ENCODE results near the gene WASHC4. TPM values are rescaled to one million over a fixed set of nuclear protein-coding genes. Genes with fewer than 3 reads are reported as not detected.

WASHC4 gene, protein sequence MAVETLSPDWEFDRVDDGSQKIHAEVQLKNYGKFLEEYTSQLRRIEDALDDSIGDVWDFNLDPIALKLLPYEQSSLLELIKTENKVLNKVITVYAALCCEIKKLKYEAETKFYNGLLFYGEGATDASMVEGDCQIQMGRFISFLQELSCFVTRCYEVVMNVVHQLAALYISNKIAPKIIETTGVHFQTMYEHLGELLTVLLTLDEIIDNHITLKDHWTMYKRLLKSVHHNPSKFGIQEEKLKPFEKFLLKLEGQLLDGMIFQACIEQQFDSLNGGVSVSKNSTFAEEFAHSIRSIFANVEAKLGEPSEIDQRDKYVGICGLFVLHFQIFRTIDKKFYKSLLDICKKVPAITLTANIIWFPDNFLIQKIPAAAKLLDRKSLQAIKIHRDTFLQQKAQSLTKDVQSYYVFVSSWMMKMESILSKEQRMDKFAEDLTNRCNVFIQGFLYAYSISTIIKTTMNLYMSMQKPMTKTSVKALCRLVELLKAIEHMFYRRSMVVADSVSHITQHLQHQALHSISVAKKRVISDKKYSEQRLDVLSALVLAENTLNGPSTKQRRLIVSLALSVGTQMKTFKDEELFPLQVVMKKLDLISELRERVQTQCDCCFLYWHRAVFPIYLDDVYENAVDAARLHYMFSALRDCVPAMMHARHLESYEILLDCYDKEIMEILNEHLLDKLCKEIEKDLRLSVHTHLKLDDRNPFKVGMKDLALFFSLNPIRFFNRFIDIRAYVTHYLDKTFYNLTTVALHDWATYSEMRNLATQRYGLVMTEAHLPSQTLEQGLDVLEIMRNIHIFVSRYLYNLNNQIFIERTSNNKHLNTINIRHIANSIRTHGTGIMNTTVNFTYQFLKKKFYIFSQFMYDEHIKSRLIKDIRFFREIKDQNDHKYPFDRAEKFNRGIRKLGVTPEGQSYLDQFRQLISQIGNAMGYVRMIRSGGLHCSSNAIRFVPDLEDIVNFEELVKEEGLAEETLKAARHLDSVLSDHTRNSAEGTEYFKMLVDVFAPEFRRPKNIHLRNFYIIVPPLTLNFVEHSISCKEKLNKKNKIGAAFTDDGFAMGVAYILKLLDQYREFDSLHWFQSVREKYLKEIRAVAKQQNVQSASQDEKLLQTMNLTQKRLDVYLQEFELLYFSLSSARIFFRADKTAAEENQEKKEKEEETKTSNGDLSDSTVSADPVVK
- polyA plus RNA-seq (2011; rRNA removed) (51.5 and 67.6 TPM in 2 replicates), polyA plus RNA-seq (2017; fragmentation: RNase III; extraction: RNeasy Plus Mini Kit Qiagen cat#74134 plus additional on column Dnase treatment) (25.1 to 26.5 TPM (median 26.3 TPM) in 3 replicates), polyA minus RNA-seq (2011; rRNA and poly(A)+ RNA removed) (33.5 and 39.9 TPM in 2 replicates)
- 7.6 and 9.3 TPM in 2 replicates for polyA plus RNA-seq (2012; cell fraction: cytosol; rRNA removed)
- 7.0 and 11.4 TPM in 2 replicates for polyA plus RNA-seq (2012; cell fraction: nucleus; rRNA removed)

GRCh38 chr12:105107494-105108371, at the start of gene WASHC4:
Gene WASHC4, plus strand, starts transcription at chr12:105107731. Its CDS starts 70 bp downstream, at chr12:105107801.
- 1% methylated on average over 51 of the region's 85 CpGs for WGBS (ENCODE audit: missing lambda C conversion rate)
- CTCF ChIA-PET: interaction anchor here (1.7 kb wide), 1 partner anchor 22 kb away, joined by 3 read pairs; no protein-coding TSS in a partner anchor
- peak; percentile 94 to 97 for DNase-seq (ENCODE audit: low read depth in 1 of 2, low spot score in 1 of 2)
- peak; percentile 73 for FAIRE-seq
- H3K4me1 ChIP-seq: peaks cover 18% of the 10 kb centered on the region; the same call in 2 of the 3 replicates
- H3K4me3 ChIP-seq: peak within 1 kb of the TSS; percentile 75
- peak; percentile 93 to 96 for ATAC-seq
- peak within 1 kb of the TSS; percentile 91 for H3K4me2 ChIP-seq
- POLR2A ChIA-PET: interaction anchor here (0.5 to 2.4 kb wide), 10 partner anchors 9 to 779 kb away, joined by 3 to 18 read pairs (median 4); partner anchors contain the start of gene ALDH1L2
- H3K27ac ChIP-seq: peak within 1 kb of the TSS; percentile 90 to 95
- H3K9me3 ChIP-seq: no peaks in the 10 kb centered on the region
- no peak for TF ChIP-seq GATA3 (IDR thresholded peaks at IDR 0.05; ENCODE audit: borderline replicate concordance)
- no peak for TF ChIP-seq HOXB13 (CRISPR knock-in tag; IDR thresholded peaks at IDR 0.05; ENCODE audit: low read depth)
- no peak; the same call in 1 of the 2 replicates for TF ChIP-seq NPAS2 (CRISPR knock-in tag; IDR thresholded peaks at IDR 0.05; ENCODE audit: borderline replicate concordance)
- no peak for TF ChIP-seq FOXS1 (CRISPR knock-in tag; IDR thresholded peaks at IDR 0.05)
- no peak for TF ChIP-seq HOXA7 (CRISPR knock-in tag; IDR thresholded peaks at IDR 0.05)
- TF ChIP-seq TFCP2L1 (CRISPR knock-in tag; IDR thresholded peaks at IDR 0.05): peak; percentile 70; the same call in 1 of the 2 replicates
- TF ChIP-seq, protein P1, sequence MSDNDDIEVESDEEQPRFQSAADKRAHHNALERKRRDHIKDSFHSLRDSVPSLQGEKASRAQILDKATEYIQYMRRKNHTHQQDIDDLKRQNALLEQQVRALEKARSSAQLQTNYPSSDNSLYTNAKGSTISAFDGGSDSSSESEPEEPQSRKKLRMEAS (IDR thresholded peaks at IDR 0.05): peak; percentile 96
- no peak for TF ChIP-seq RNF2 (IDR thresholded peaks at IDR 0.05; ENCODE audit: borderline replicate concordance, low read depth)
- TF ChIP-seq, protein P2, sequence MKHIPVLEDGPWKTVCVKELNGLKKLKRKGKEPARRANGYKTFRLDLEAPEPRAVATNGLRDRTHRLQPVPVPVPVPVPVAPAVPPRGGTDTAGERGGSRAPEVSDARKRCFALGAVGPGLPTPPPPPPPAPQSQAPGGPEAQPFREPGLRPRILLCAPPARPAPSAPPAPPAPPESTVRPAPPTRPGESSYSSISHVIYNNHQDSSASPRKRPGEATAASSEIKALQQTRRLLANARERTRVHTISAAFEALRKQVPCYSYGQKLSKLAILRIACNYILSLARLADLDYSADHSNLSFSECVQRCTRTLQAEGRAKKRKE (CRISPR knock-in tag; IDR thresholded peaks at IDR 0.05; ENCODE audit: low read depth): no peak
- no peak for TF ChIP-seq CEBPB (IDR thresholded peaks at IDR 0.05)
- TF ChIP-seq MYC (IDR thresholded peaks at IDR 0.05; ENCODE audit: borderline replicate concordance, low read length): 0 out of 2 replicates have a peak, but pooled peaks have one; percentile 54
- no peak; a peak in 1 of 5 replicates for TF ChIP-seq RAD21 (conservative IDR thresholded peaks at IDR 0.05 in 1 of 2, IDR thresholded peaks at IDR 0.05 in 1 of 2)
- no peak for TF ChIP-seq NFE2L2 (conservative IDR thresholded peaks at IDR 0.05; ENCODE audit: low read length)
- TF ChIP-seq, protein P3, sequence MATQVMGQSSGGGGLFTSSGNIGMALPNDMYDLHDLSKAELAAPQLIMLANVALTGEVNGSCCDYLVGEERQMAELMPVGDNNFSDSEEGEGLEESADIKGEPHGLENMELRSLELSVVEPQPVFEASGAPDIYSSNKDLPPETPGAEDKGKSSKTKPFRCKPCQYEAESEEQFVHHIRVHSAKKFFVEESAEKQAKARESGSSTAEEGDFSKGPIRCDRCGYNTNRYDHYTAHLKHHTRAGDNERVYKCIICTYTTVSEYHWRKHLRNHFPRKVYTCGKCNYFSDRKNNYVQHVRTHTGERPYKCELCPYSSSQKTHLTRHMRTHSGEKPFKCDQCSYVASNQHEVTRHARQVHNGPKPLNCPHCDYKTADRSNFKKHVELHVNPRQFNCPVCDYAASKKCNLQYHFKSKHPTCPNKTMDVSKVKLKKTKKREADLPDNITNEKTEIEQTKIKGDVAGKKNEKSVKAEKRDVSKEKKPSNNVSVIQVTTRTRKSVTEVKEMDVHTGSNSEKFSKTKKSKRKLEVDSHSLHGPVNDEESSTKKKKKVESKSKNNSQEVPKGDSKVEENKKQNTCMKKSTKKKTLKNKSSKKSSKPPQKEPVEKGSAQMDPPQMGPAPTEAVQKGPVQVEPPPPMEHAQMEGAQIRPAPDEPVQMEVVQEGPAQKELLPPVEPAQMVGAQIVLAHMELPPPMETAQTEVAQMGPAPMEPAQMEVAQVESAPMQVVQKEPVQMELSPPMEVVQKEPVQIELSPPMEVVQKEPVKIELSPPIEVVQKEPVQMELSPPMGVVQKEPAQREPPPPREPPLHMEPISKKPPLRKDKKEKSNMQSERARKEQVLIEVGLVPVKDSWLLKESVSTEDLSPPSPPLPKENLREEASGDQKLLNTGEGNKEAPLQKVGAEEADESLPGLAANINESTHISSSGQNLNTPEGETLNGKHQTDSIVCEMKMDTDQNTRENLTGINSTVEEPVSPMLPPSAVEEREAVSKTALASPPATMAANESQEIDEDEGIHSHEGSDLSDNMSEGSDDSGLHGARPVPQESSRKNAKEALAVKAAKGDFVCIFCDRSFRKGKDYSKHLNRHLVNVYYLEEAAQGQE (IDR thresholded peaks at IDR 0.05): peak; percentile 83
- TF ChIP-seq PHF8 (IDR thresholded peaks at IDR 0.05; ENCODE audit: borderline replicate concordance, low read depth): peak; percentile 76
- TF ChIP-seq EHF (CRISPR knock-in tag; IDR thresholded peaks at IDR 0.05): no peak
- TF ChIP-seq POLR2A (IDR thresholded peaks at IDR 0.05; ENCODE audit: low read length): peak; percentile 97
- no peak for TF ChIP-seq ZNF302 (CRISPR knock-in tag; IDR thresholded peaks at IDR 0.05)
- TF ChIP-seq CBX8 (IDR thresholded peaks at IDR 0.05): no peak
- peak; percentile 93 for TF ChIP-seq USF2 (IDR thresholded peaks at IDR 0.05)
- no peak for TF ChIP-seq KDM1A (IDR thresholded peaks at IDR 0.05; ENCODE audit: low read depth)
- peak; percentile 96 for TF ChIP-seq BHLHE40 (IDR thresholded peaks at IDR 0.05; ENCODE audit: low read depth, low read length)
- TF ChIP-seq EHMT2 (IDR thresholded peaks at IDR 0.05; ENCODE audit: low read depth): no peak
- no peak for TF ChIP-seq ZSCAN20 (CRISPR knock-in tag; IDR thresholded peaks at IDR 0.05)
- TF ChIP-seq MAFK (IDR thresholded peaks at IDR 0.05; ENCODE audit: partially characterized antibody): peak; percentile 1
- no peak; a peak in 1 of 5 replicates for TF ChIP-seq EP300 (IDR thresholded peaks at IDR 0.05)
